Measurements from ENCODE around the gene UROC1. TPM values are rescaled to one million over a fixed set of nuclear protein-coding genes. Genes with fewer than 3 reads are reported as not detected.
A peak's percentile ranks its signal among the peaks of the same experiment; 100 is the strongest.

Gene UROC1
- total RNA-seq, 2 experiments from 2014 or later: not detected

- ChIA-PET POLR2A (no interaction called here), CTCF (no interaction called here)
- H3K4me1 ChIP-seq (ENCODE audit: insufficient read depth, low read length): no peaks in the 10 kb centered on the region
- H3K4me3 ChIP-seq (ENCODE audit: low read length): no peak overlapping the region
- Mint-ChIP-seq H3K27ac (no peak overlapping the region), H3K4me1 (ENCODE audit: low read depth) (no peaks in the 10 kb centered on the region), H3K9me3 (no peaks in the 10 kb centered on the region), H3K4me3 (no peak overlapping the region), H3K27me3 (no peaks in the 10 kb centered on the region), H3K36me3 (ENCODE audit: low read depth) (no peaks in the 10 kb centered on the region)
- peaks cover 0 to 8% of the 10 kb centered on the region in 2 experiments for H3K9me3 ChIP-seq (ENCODE audit: control insufficient read depth in 1 of 2, insufficient read depth in 1 of 2, low read length in 2 of 2)
- no peak overlapping the region for H3K27ac ChIP-seq (ENCODE audit: low read depth in 1 of 2, low read length in 2 of 2)
- ATAC-seq (ENCODE audit: poor library complexity) (no peak), DNase-seq (no peak)
- H3K36me3 ChIP-seq (ENCODE audit: insufficient read depth, low read length): no peaks in the 10 kb centered on the region
- intact Hi-C loops (cut with DNase I, micrococcal nuclease): no loop called here
- H3K27me3 ChIP-seq (ENCODE audit: control insufficient read depth in 1 of 2, insufficient read depth in 2 of 2, low read length in 2 of 2): no peaks in the 10 kb centered on the region
- TF ChIP-seq CTCF (IDR thresholded peaks at IDR 0.05): no peak
These were observed 23.5 kb upstream of the UROC1 start for GRCh38 chr3:126540951-126541627.

- no peaks in the 10 kb centered on the region for H3K9me3 Mint-ChIP-seq
- ATAC-seq (ENCODE audit: poor library complexity) (no peak), DNase-seq (peak in 3 of 14 experiments; percentile 2 to 62 (median 24))
- no peaks in the 10 kb centered on the region for H3K27me3 Mint-ChIP-seq
- Histone ChIP-seq H3K4me3 (ENCODE audit: low read length) (no peak overlapping the region), H3K36me3 (ENCODE audit: insufficient read depth, low read length) (no peaks in the 10 kb centered on the region), H3K27me3 (ENCODE audit: control insufficient read depth in 1 of 2, insufficient read depth in 2 of 2, low read length in 2 of 2) (no peaks in the 10 kb centered on the region), H3K27ac (ENCODE audit: low read depth in 1 of 2, low read length in 2 of 2) (no peak overlapping the region), H3K4me1 (ENCODE audit: insufficient read depth, low read length) (no peaks in the 10 kb centered on the region), H3K9me3 (ENCODE audit: control insufficient read depth in 1 of 2, insufficient read depth in 1 of 2, low read length in 2 of 2) (peaks cover 0 to 8% of the 10 kb centered on the region in 2 experiments)
- intact Hi-C loops (cut with DNase I, micrococcal nuclease): no loop called here
- ChIA-PET POLR2A (no interaction called here), CTCF (no interaction called here)
- H3K27ac Mint-ChIP-seq: no peak overlapping the region
- no peaks in the 10 kb centered on the region for H3K36me3 Mint-ChIP-seq (ENCODE audit: low read depth)
- no peak for TF ChIP-seq CTCF (IDR thresholded peaks at IDR 0.05)
- H3K4me3 Mint-ChIP-seq: no peak overlapping the region
- no peaks in the 10 kb centered on the region for H3K4me1 Mint-ChIP-seq (ENCODE audit: low read depth)
These were observed 22.8 kb upstream of the UROC1 start for GRCh38 chr3:126540342-126540849.

GRCh38 chr3:126539558-126540250, 22.1 kb upstream of the UROC1 start:
- intact Hi-C loops (cut with DNase I, micrococcal nuclease): no loop called here
- DNase-seq (peak in 1 of 14 experiments; percentile 10), ATAC-seq (ENCODE audit: poor library complexity) (no peak)
- Histone ChIP-seq H3K4me1 (ENCODE audit: insufficient read depth, low read length) (no peaks in the 10 kb centered on the region), H3K27me3 (ENCODE audit: control insufficient read depth in 1 of 2, insufficient read depth in 2 of 2, low read length in 2 of 2) (no peaks in the 10 kb centered on the region), H3K36me3 (ENCODE audit: insufficient read depth, low read length) (no peaks in the 10 kb centered on the region), H3K4me3 (ENCODE audit: low read length) (no peak overlapping the region), H3K9me3 (ENCODE audit: control insufficient read depth in 1 of 2, insufficient read depth in 1 of 2, low read length in 2 of 2) (peaks cover 0 to 8% of the 10 kb centered on the region in 2 experiments), H3K27ac (ENCODE audit: low read depth in 1 of 2, low read length in 2 of 2) (no peak overlapping the region)
- ChIA-PET POLR2A (no interaction called here), CTCF (no interaction called here)
- Mint-ChIP-seq H3K36me3 (ENCODE audit: low read depth) (no peaks in the 10 kb centered on the region), H3K4me1 (ENCODE audit: low read depth) (no peaks in the 10 kb centered on the region), H3K27me3 (no peaks in the 10 kb centered on the region), H3K4me3 (no peak overlapping the region), H3K9me3 (no peaks in the 10 kb centered on the region), H3K27ac (no peak overlapping the region)
- TF ChIP-seq CTCF (IDR thresholded peaks at IDR 0.05): no peak

All from CD4-positive, alpha-beta T cell (primary cell).